HG03045 (cell line): ENCODE data around the gene TTC9.
"Not testable (repeated sequence)": the region's sequence is repeated elsewhere in the genome, so short reads cannot be mapped to it uniquely, and the experiment has no call there.

ENCODE experiments used
- ATAC-seq: cut with Tn5 transposase; IDR thresholded peaks from one replicate; pipeline ENCODE4 v1.9.1; 2021; ENCODE audit warnings: mild to moderate bottlenecking, moderate library complexity; ENCODE audit not compliant: unreplicated experiment

TTC9 gene

DNA sequence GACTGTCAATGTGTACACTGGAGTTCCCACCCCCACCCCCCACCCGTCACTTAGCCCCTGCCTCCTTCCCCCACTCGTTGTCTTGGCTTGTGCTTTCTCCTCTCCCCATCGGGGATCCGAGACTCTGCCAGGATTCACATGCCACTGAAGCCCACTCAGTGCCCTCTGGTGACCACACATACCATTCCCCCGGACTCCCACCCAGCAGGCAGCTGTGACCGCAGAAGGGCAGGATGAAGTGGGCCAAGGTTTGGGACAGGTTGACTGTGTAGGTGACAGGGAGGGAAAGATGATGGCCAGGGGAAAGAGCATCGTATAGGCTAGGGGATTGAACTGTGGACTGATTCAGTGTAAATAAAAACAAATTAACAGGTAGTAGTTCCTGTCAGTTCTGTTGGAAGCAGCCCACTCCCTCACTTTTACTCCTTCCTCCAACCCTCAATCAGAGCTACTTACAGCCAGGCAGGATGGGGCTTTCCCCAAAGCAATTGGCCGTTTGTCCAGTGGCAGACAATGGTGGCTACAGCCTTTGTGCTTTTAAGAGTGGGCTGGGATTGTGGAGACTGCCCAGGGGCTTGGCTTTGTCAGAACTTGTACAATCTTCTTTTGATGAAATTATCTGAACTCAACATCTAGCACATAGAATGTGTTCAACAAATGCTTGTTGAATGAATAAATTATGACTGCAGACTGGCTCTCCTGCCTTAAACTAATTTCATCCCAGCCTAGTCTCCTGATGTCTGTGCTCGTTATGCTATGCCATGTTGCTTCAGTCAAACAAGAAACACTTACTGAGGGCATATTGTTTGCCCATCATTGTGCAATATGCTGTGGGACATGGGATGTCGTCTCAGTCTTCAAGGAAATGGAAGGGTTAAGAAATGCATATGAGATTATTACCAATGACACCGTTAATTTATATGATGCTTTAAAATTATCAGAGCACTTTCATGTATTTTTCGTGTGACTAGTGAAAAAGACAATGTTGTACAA, 30.2 kb downstream of the TTC9 start:
- ATAC-seq = no peak

DNA sequence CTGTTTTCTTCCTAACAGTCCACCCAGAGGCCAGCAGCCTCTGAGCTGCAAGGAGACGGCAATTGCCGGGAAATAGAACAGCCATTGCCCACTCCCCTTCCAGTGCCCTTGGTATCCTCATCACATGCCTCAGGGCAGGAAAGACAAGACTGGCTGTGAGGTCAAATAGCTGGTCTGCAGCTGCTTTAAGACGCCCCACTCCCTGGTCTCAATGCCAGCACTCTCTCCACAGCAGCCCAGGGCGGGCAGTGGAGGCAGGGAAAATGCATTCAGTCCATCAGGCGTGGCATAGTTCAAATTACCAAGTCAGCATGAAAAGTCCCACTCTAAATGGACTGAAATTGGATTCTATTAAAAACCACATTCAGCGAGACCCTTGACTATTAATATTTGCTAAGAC, 35.6 kb downstream of the TTC9 start:
- ATAC-seq = no peak

DNA sequence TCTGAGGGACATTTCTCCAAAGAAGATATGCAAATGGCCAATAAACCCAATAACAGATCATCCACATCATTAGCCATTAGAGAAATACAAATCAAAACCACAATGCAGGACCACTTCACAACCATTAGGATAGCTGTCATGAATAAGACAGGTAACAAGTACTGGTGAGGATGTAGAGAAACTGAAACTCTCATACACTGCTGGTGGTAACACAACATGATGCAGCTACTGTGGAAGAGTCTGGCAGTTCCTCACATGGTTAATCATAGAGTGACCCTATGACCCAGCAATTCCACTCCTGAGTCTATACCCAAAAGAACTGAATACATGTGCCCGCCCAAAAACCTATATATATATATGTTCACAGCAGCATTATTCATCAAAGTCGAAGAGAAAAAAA, 39.0 kb downstream of the TTC9 start:
- ATAC-seq = no peak

DNA sequence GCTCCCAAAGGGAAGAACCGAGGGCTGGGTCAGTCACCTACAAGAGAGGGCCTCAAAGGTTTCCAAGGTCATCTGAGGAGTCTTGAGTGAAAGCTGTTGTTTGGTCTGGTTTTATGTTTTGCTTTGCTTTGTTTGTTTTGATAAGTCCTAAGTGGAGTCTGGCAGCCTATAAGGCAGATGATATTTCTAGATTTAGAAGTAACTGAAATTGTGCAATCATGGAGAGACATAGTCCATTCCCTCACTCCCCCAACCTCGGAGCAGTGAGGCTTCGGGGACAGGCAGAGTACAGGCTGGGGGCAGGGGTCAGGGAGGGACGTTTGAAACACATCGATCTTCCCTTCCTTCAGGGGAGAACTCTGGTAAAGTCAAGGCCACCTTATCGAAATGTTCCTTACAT, 42.3 kb downstream of the TTC9 start:
- no peak for ATAC-seq

DNA sequence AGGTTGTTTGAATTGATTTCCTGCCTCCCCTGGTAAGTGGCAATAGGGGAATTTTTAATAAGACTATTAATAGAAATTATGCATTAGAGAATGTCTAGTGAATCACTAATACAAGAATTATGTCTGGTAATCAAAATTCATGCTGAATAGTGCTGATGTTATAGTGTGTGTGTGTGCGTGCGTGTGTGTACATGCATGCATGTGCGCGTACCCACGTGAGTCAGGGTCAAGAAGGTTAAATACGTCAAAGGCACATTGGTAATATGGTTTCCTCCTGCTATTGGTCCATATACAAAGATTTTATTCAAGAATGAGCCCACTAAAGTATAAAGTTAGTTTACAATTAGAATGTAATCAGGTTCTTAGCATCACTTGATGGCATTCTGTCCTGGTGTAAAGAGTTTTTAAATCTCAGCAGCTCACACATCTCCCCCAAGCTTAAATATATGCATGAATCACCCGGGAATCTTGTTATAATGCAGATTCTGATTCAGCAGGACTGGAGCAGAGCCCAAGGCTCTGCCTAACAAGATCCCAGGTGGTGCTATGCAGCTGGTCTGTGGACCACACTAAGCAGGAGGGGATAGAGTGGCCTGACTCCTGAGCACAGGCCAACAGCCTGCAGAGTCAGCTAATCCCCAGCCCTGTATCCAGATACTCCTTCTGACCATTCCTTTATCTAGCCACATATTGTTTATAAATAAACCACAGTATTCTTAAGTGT, 43.9 kb downstream of the TTC9 start:
- ATAC-seq = no peak

DNA sequence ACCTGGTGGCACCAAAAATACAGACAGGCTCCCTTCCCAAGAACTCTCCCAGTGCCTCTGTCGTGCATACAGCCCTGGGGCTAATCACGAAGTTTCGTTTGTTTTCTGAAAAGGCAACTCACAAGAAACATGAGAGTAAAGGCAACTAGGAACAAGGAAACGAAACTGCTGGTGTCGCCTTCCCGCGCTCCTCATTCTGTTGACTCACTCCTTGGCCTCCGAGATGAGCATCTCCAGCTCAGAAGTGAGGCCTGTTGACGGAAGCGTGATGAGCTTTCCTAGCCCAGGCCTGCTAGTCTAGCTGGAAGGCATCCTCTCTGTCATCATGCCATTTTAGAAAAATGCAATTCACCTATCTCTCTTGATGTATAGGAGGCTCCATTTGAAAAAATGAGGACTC, 50.5 kb downstream of the TTC9 start:
- no peak for ATAC-seq

DNA sequence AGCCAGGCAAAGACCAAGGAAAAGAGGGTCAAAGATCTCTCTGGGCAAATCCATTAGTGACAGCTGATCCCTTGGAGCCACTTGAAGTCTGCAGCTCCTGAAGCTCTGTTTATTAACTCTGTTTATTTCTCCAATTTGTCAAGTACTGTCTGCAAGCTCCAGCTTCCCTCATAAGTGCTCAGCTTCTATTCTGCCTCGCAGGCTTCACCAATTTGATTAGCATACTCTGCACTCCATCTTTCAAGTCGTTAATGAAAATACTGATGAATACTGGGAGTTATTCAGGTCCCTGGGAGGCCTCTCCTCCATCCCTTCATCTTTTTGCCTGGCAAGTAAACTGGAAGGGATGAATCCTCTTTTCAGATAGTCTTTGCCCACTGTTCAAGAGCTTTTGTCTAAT, 54.3 kb downstream of the TTC9 start:
- ATAC-seq = no peak

DNA sequence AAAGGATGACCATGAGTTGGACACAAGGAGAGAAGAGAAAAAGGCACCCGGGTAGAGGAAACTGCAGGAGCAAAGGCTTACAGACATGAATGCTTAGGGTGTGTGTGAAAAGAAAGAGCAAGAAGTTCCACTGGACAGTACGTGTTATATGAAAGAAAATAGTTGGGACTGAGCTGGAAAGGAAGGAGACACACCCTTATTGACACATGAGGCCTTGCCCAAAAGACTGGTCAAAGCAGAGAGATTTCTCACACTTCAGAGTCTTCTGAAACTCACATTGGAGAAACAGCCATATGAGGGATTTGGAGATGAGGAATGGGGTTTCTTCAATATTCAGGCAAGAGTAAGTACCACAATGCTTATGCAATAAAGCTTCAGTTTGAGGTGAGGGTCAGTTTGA, 56.0 kb downstream of the TTC9 start:
- ATAC-seq = no peak

DNA sequence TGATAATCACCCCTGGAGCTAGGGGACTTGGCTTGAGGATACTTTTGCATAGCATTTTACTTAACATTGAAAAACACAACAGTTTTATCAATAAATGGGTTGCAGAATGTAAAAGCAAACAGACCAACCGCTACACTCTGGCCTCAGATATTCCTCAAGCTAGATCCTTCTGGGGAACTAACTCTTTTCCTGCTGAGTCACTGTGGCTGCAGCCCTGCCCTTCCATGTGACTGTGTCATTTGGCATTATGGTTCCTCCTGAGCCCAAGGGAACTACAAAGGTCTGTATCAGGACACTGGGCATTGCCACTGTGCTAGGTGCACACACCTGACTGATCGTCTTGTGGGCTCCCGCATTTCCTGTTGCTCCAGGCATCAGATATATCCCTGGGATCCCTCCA, 56.6 kb downstream of the TTC9 start:
- no peak for ATAC-seq

DNA sequence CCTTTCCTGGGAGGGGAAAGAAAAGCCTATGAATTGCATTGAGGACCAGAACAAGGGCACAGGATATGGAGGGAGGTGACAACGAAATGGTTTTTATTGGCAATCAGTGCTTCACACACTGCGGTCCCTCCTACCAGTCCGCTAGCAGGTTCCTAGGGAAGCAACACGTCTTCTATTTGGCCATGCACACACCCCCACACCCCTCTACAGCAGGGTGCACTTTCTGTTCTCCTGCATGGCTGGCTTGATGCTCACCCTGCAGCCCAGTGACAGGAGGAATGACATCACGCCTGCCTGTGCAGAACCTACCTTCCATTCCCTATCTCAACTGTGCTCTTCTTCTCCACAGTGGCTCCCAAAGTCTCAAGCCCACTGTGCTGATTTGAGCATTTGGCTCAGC, 57.9 kb downstream of the TTC9 start:
- ATAC-seq = no peak

DNA sequence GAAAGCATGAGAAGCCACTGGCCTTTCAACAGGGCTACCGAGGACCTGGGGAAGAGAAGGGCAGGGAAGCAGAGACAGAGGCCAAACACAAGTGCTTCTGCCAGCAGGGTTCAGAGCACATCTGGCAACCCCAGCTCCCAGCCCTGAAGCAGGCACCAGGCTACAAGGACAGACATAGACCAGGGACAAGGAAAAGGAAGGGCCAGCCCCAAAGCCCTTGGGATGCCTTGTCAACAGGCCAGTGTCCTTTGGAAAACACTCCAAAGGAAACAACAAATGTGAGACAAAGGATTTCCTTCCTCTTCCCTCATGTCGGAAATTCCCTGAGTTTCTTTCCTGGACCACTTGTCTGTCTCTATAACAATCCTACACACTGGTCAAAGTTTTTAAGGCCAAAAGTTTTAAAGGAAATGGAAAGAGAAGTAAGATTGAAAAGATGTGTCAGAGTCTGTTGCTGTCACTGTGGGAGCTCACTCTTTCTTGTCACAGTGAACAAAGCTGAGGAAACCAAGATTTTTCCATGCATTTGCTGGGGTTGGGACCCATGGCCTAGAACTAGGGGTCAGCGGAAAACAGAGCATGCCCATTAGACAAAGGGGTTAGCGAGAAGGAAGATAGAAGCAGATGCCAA, 59.4 kb downstream of the TTC9 start:
- no peak for ATAC-seq

DNA sequence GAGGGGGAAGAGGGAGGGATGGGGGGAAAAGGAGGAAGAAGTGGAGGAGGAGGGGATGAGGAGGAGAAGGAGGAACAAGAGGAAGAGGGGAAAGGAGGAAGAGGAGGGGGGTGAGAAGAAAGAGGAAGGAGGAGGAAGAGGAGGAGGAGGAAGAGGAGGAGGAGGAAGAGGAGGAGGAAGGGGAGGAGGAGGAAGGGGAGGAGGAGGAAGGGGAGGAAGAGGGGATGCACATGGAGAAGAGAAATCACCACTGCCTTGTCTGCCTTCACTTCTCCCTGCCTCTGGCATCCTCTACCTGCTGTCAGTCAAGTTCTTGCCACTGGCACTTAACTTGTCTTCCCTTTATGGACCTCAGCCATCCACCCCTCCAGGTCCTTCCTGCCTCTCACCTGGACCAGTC, 59.9 kb downstream of the TTC9 start:
- ATAC-seq = no peak

DNA sequence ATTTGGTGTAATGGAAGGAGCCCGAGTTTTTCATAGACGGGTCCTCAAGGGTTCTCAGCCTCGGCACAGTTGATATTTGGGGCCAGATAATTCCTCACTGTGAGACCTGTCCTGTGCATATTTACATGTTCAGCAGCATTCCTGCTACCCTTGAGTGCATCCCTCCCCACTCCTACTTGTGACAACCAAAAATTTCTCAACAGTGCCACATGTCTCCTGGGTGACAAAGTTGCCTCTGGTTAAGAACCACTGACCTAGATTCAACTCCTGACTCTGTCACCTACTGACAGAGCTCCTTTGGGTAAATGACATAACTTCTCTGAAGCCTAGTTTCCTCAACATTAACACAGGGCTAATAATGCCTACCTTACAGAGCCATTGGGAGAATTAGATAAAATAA, 60.4 kb downstream of the TTC9 start:
- ATAC-seq = no peak

DNA sequence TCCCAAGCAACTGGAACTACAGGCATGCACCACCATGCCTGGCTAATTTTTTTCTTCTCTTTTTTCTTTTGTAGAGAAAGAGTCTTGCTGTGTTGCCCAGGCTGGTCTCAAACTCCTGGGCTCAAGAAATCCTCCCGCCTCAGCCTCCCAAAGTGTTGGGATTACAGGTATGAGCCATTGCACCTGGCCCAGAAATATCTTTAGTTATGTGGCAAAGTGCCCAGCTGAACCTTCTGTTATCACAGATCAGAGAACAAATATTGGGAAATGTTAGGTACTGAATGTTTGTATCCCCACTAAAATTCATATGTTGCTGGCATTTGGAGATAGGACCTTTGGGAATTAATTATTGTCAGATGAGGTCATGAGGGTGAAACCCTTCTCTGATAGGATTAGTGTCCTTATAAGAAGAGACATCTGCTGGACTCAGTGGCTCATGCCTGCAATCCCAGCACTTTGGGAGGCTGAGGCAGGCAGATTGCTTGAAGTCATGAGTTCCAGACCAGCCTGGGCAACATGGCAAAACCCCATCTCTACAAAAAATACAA, 62.0 kb downstream of the TTC9 start:
- ATAC-seq = not testable (repeated sequence)

DNA sequence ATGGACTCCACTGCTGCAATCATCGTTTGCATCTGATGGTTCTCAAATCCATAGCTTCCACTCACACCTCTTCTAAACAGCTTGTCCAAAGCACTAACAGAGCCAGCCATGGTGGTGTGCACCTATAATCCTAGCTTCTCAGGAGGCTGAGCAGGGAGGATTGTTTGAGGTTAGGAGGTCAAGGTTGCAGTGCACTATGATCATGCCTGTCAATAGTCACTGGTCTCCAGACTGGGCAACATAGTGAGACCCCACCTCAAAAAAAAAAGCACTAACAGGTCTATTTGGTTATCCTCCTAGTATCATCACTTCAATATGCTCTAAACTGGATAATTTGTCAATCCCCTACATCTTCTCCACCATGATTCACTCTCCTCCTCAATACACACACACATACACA, 63.2 kb downstream of the TTC9 start:
- no peak for ATAC-seq

DNA sequence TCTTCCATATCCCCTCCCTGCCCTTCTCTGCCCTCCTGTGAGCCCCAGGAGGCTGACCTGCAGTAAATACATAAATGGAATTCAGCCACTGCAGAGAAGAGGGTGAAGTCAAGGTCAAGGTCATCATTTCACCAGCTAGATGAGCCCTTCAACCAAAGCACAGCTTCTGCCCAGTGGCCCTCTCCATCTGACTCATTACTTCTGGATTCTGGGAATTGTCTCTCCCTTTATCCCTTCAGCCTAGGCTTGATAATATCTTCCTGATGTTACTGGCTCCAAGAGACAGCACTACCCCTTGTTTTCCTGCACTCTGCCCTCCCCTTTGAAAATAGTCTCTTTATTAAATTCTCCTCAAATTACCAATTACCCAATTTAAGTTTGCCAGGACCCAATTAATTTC, 64.5 kb downstream of the TTC9 start:
- ATAC-seq = no peak

DNA sequence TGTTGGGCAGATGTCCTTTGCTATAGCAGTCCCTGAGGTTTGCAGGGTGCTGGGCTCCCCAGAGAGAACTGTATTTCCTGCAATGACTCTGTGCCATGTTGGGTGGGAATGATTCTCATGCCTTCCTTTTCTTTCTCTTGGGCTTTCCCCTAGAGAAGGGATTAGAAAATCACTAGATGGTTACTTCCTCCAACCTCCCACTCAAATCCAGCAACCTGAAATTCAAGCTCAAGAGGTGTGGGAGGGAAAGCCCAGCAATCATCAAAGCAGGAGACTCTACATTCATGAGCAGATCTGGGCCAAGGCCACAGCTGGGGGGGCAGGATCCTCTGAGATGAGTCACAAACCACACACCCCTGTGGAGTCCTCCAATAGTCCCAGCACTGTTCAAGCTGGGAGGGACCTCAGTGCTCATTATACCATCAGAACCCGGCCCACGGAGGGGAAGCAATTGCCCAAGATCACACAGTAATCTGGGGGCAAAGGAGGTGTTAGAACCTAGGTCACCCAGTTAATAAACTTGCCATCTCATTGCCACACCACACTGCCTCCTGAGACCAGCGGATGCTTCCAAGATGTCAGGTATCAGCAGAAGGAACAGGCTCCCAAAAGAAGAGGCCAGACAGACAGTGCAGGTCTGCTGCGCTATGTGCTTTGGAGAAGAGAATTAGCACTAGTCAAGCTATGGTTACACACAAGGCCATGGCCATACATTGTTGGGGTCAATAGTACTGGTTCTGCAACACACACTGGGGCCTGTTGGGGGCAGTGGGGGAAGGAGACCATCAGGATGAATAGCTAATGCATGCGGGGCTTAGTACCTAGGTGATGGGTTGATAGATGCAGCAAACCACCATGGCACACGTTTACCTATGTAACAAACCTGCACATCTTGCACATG, 65.7 kb downstream of the TTC9 start:
- ATAC-seq = peak; percentile 80

DNA sequence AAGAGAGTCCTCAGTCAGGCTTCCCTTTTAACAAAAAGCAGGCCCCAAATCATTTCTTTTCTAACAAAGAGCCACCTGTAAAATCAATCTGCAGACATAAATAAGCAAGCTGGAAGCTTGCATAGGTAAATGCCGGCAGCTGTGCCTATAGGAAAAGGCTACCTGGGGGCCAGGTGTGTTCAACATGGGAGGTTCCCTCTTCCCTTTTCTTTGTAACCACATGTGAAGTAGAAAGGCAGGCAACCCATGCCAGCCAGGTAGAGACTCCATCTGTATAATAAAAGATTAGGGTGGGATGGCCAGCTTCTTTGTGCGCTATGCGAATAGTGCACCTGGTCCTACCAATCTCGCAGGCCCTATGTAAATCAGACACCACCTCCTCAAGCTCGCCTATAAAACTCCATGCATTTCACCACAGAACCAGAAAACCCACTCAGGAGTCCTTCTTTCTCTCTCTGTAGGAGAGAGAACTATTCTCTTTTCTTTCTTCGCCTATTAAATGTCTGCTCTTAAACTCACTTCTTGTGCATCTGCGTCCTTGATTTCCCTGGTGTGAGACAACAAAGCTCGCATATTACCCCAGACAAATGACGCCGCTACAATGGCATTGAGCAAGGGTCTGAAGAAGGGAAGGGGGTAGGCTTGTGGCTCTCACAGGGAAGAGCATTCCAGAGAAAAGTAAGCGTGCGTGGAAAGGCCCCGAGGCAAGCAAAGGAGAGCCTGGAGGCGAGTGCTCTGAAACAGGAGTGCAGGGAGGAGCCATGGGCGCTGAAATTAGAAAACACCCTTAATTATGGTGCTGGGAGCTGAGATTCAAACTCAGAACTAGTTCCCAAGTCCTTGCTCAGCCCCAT, 67.2 kb downstream of the TTC9 start:
- no peak for ATAC-seq

DNA sequence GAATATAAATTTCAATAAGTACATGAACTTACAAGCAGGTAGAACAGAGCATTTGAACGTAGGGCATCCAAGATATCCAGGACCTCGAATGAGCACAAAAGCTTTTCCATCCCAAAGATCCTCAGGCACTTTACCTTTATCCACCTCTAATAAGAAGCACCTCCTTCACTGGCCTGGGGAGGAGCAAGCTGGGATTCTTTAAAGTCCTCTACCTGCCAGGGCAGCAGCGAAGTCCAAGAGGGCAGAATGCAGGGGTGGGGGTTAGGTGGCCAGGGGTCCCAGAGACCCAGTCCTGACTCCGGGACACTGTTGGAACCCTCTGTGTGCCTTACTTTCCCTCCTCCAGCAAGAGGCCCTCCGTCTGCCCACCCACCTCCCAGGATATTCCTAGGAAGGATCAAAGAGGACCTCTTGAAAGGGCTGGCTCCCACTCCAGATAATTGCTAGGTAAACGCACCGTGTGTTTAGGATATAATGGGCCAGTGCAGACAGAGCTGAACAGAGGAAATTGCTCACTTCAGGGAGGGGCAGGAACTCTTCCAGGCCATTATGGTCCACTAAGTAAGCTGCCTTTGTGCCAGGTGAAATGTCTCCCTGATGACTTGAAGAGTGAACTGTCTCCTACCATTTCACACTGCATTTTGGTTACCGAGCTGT, 68.1 kb downstream of the TTC9 start:
- ATAC-seq = no peak
